ENCODE measurements around the gene ZBBX.
"Not testable (repeated sequence)": the region's sequence is repeated elsewhere in the genome, so short reads cannot be mapped to it uniquely, and the experiment has no call there.

DNA sequence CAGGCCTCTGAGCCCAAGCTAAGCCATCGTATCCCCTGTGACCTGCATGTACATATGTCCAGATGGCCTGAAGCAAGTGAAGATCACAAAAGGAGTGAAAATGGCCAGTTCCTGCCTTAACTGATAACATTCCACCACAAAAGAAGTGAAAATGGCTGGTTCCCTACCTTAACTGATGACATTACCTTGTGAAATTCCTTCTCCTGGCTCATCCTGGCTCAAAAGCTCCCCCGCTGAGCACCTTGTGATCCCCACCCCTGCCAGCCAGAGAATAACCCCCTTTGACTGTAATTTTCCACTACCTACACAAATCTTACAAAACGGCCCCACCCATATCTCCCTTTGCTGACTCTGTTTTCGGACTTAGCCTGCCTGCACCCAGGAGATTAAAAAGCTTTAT, 42.3 kb upstream of the ZBBX start:
- TF ChIP-seq EZH2 (IDR thresholded peaks at IDR 0.05; ENCODE audit: insufficient read depth, poor library complexity, severe bottlenecking); EZH2phosphoT487 (IDR thresholded peaks at IDR 0.05; ENCODE audit: insufficient read depth, low read depth): not testable (repeated sequence)

All from GM23248 (cell line).